HG03354 (cell line): ENCODE results near the gene EFCAB8.
"Not testable (repeated sequence)": the region's sequence is repeated elsewhere in the genome, so short reads cannot be mapped to it uniquely, and the experiment has no call there.

Experiments used
- ATAC-seq: cut with Tn5 transposase; IDR thresholded peaks from one replicate; pipeline ENCODE4 v1.9.1; 2021; ENCODE audit warnings: mild to moderate bottlenecking; ENCODE audit not compliant: unreplicated experiment, poor library complexity, severe bottlenecking

EFCAB8 gene

DNA sequence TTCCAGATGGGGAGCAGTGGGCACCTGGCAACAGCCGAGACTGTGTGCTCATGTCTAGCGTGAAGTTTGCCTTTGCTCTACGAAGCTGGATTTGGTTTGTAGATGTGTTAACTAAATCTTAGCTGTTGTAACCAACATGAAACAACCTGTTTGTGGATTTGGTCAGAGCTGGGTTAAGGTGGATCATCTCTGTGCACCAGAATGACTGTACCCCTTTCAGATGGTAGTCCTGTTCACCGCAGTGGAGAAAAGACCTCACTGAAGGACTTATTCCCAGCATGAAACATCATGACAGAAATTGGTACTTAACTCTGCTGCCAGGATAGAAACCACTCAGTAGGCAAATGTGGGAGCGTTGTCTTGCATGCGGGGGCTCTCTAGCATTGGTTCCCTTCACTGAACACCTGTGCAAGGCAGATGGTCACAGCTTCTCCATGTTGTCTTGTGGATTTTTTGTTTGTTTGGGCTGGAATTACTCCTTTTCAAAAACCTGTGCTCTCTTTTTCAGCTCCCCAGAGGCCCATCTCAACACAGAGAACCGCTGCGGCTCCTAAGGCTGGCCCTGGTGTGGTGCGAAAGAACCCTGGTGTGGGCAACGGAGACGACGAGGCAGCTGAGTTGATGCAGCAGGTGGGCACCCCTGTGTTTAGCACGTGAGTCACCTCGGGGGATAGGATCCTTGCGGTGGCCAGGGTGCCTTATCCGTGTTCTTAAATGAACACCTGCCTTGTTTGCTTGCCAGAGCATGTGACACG lies 19.3 kb upstream of the EFCAB8 start:
- no peak for ATAC-seq

- no peak for ATAC-seq
Measured at GRCh38 chr20:32839982-32840285, 18.8 kb upstream of the EFCAB8 start.

GRCh38 chr20:32841174-32841573 lies 17.5 kb upstream of the EFCAB8 start:
- ATAC-seq: no peak

GRCh38 chr20:32841632-32842031 lies 17.1 kb upstream of the EFCAB8 start:
- ATAC-seq: no peak

DNA sequence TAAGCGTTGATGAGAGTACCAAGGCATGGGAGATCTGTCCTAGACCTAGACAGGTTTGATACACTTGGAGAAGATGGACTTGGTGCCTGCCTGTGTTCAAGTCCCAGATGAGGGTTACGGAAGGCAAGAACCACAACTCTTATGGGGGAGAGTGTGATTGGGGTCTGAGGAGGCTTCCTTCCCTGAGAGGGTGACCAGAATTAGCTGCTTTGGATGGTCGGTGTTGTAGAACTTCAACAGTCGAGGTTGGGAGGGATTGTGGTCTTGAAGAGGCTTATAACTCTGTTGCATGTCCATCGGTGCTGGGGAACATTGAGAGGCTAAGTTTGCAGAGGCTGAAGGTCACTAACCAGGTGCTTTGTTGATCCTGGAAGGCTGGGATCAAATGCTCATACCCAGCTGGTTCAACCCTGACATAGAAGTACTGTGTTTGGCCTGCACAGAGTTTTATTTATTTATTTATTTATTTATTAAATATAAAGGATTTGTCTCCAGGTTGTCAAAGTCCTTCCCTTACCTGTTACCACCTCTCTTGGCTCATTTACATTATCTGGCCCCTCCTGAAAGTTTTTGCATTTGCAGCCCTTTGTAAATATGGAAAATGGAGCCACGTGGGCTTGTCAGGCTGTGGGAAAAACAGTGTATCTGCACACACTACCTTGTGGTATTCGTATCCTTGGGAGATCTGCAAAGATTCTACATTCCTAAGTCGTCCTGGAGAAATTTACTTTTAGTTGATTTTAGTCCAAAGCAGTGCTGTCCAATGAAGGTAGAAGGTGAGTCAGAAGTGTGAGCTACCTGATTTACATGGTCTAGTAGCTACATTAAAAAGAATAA lies 15.8 kb upstream of the EFCAB8 start:
- no peak for ATAC-seq

DNA sequence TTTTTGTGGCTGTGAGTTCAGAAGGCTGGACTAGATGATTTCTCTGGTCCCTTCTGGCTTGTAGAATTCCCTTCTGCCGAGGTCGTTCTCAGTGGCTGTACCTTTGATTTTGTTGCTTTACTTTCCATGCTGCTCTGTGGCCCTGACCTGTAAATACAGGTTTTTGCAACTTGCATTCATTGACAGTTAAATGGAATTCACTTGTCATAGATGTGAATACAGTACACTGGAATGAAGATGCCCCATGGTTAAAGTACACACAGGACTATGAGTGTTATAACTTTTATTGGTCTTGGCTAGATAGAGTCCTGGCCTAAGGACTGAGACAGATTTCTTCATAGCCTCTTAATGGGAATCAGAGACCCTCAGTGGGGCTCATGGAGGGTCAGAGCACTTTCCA lies 12.9 kb upstream of the EFCAB8 start:
- no peak for ATAC-seq

DNA sequence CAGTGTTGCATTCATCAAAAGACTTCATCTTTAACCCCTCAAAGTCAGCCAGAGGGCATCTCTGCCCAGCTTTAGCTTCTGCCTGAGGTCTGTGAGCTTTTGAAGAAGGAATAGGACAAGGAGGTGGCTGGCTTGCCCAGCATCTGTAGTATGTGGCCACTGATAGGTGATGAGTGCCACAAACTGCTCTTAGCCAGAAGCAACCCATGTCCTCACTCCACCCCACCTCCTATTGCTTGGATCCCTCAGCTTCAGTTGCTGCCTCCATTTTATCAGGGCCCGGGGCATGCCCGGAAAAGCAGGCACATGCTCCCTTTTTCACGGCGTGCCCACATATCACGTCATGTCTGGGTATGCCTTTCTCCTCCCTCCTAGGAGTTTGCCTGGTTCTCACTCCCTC lies 11.9 kb upstream of the EFCAB8 start:
- ATAC-seq: no peak

DNA sequence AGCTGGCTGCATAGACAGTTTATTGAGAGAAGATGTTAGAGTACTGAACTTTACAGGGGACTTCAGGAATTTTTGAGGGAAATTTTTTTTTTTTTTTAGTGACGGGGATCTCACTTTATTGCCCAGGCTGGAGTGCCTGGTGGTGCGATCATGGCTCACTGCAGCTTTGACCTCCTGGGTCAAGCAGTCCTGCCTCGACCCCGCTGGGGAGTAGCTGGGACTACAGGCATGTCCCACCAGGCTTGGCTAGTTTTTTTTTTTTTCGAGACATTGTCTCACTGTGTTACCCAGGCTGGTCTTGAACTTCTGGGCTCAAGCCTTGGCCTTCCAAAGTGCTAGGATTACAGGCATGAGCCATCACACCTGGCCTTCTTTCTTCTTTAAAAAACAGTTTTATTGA lies 10.8 kb upstream of the EFCAB8 start:
- no peak for ATAC-seq

GRCh38 chr20:32848846-32849245 lies 9.9 kb upstream of the EFCAB8 start:
- no peak for ATAC-seq

DNA sequence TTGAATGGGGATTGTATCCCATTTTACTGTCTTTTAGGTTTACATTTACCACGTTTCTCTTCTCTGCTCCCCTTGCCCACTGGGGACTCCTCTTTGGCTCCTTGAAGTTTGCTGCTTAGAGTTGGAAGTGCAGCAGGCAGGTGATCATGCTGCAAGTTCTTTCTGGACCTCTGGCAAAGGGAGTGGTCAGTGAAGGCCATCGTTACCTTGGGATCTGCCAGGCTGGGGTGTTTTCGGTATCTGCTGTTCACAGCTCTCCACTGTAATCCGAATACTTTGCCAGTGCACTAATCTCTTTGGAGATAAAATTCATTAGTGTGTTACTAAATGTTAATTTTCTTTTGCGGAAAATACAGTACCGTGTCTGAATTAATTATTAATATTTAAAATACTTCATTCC lies 9.1 kb upstream of the EFCAB8 start:
- ATAC-seq: no peak

DNA sequence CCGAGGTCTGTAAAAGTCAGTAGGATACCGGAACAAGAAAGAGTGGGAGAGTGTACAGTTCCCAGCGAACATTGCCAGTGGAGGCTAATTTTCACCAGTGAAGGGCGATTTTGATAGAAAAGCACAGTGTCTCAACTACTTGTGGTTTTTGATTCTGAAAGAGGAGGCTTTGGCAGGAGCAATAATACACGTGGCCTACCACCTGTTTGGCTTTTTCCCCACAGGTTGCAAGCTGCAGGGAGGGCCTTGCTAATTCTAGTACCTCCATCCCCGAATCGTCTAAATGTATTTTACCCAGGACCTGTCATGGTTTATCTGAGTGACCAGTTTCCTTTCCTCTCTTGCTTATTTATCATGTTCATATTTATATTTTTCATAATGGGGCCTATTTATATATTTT lies 3.3 kb upstream of the EFCAB8 start:
- ATAC-seq: no peak

GRCh38 chr20:32858189-32858588 lies 534 bp upstream of the EFCAB8 start:
- no peak for ATAC-seq

GRCh38 chr20:32861446-32861845 lies 2.7 kb downstream of the EFCAB8 start:
- ATAC-seq: no peak

GRCh38 chr20:32869562-32869961 lies 10.8 kb downstream of the EFCAB8 start:
- ATAC-seq: no peak

DNA sequence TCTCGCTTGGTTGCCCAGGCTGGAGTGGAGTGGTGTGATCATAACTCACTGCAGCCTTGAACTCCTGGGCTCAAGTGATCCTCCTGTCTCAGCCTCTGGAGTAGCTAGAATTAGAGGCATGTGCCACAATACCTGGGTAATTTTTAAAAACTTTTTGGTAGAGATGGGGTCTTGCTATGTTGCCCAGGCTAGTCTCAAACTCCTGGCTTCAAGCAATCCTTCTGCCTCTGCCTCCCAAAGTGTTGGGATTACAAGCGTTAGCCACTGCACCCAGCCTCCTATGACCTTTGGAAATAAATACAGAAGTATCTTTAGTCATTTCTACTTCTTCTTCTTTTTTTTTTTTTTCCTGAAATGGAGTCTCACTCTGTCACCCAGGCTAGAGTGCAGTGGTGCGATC lies 11.8 kb downstream of the EFCAB8 start:
- ATAC-seq: not testable (repeated sequence)

DNA sequence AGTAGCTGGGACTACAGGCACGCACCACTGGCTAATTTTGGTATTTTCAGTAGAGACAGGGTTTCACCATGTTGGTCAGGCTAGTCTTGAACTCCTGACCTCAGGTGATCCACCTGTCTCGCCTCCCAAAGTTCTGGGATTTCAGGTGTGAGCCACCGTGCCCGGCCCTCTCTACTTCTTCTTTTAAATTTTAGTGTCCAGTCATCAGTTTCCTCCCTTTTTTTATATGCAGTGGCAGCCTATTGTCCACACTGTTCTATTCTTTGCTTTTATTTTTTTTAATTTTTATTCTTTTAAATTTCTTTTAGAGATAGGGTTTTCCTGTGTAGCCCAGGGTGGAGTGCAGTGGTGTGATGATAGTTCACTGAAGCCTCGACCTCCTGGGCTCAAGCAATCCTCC lies 12.3 kb downstream of the EFCAB8 start:
- no peak for ATAC-seq

GRCh38 chr20:32871627-32872160 lies 13.0 kb downstream of the EFCAB8 start:
- ATAC-seq: no peak

GRCh38 chr20:32872266-32872665 lies 13.5 kb downstream of the EFCAB8 start:
- ATAC-seq: no peak

GRCh38 chr20:32875673-32876072 lies 16.9 kb downstream of the EFCAB8 start:
- ATAC-seq: no peak

- no peak for ATAC-seq
Measured at GRCh38 chr20:32877507-32877906, 18.8 kb downstream of the EFCAB8 start.

- ATAC-seq: no peak
Measured at GRCh38 chr20:32878820-32879219, 20.1 kb downstream of the EFCAB8 start.
